ENCODE results near the gene GLCCI1.

Gene GLCCI1

GRCh38 chr7:8134089-8134733, 165.6 kb downstream of the GLCCI1 start:
- no peak for DNase-seq

GRCh38 chr7:8135417-8135816, 166.8 kb downstream of the GLCCI1 start:
- DNase-seq: no peak

DNA sequence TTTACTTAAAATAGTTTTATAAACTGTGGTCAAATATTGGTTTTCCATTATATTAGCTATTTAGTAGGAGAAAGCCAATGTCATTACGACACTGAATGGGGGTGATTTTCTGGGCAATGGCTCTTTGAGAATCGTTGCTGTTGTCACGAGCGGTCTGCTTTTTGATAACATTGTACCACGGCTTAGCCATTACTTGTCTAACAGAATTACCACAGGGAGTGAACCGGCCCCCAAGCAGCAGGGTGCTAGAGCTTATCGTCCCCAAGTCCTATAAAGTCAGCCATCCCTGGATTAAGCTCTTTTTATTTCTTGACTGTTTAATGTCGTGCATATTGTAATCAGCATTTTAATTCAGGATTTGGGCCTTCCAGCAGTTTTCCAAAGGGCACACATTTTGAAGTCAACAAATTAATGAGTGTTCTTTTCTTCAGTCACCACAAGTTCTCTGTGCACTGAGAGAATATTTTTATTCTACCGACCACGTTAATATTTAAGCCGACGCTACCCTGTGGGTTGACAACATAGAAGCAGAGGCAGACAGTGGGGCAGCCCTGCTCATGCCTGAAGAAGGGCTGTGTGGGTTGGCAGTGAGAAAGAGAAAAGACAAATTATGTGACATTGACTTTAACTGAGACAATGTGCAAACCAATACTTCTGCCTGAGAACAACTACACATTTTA, 167.6 kb downstream of the GLCCI1 start:
- DNase-seq: no peak
